ENCODE results near the gene FGFR1OP2.
A peak's percentile ranks its signal among the peaks of the same experiment; 100 is the strongest.

Gene FGFR1OP2

GRCh38 chr12:26938701-26939062 lies 412 bp downstream of the FGFR1OP2 start (continued):
- no peak for TF ChIP-seq CTCF (tag by site-specific recombination; IDR thresholded peaks at IDR 0.05)
- no peak for TF ChIP-seq ZNF776 (tag by site-specific recombination; IDR thresholded peaks at IDR 0.05; ENCODE audit: borderline replicate concordance)
- no peak for TF ChIP-seq ZNF354C (tag by site-specific recombination; IDR thresholded peaks at IDR 0.05; ENCODE audit: borderline replicate concordance, low read depth)
- TF ChIP-seq ZFP41 (tag by site-specific recombination; IDR thresholded peaks at IDR 0.05; ENCODE audit: borderline replicate concordance), result no peak
- no peak for TF ChIP-seq FEZF1 (tag by site-specific recombination; IDR thresholded peaks at IDR 0.05)
- TF ChIP-seq ZNF18 (tag by site-specific recombination; IDR thresholded peaks at IDR 0.05), result no peak
- 0 out of 2 replicates have a peak, but pooled peaks have one; percentile 73 for TF ChIP-seq ZNF600 (tag by site-specific recombination; IDR thresholded peaks at IDR 0.05)
- TF ChIP-seq OSR2 (tag by site-specific recombination; IDR thresholded peaks at IDR 0.05), result no peak
- no peak for TF ChIP-seq ZNF239 (tag by site-specific recombination; IDR thresholded peaks at IDR 0.05)
- TF ChIP-seq ZNF433 (tag by site-specific recombination; IDR thresholded peaks at IDR 0.05; ENCODE audit: low read depth), result no peak
- TF ChIP-seq REST (tag by site-specific recombination; IDR thresholded peaks at IDR 0.05), result no peak; the same call in 1 of the 2 replicates
- no peak for TF ChIP-seq ATF2 (tag by site-specific recombination; IDR thresholded peaks at IDR 0.05; ENCODE audit: low read depth)
- TF ChIP-seq ZNF341 (tag by site-specific recombination; IDR thresholded peaks at IDR 0.05; ENCODE audit: low read depth), result no peak
- no peak for TF ChIP-seq ZNF585B (tag by site-specific recombination; IDR thresholded peaks at IDR 0.05)
- no peak for TF ChIP-seq ZNF121 (tag by site-specific recombination; IDR thresholded peaks at IDR 0.05)
- no peak for TF ChIP-seq MZF1 (tag by site-specific recombination; IDR thresholded peaks at IDR 0.05; ENCODE audit: borderline replicate concordance)
- TF ChIP-seq MEIS1 (CRISPR knock-in tag; IDR thresholded peaks at IDR 0.05; ENCODE audit: borderline replicate concordance), result no peak
- no peak for TF ChIP-seq ZNF48 (tag by site-specific recombination; IDR thresholded peaks at IDR 0.05)
- no peak for TF ChIP-seq AEBP2 (tag by site-specific recombination; IDR thresholded peaks at IDR 0.05; ENCODE audit: borderline replicate concordance)
- TF ChIP-seq ZNF140 (tag by site-specific recombination; IDR thresholded peaks at IDR 0.05), result no peak
- TF ChIP-seq ZSCAN30 (tag by site-specific recombination; IDR thresholded peaks at IDR 0.05), result 0 out of 2 replicates have a peak, but pooled peaks have one; percentile 41
- peak; percentile 23; the same call in 1 of the 2 replicates for TF ChIP-seq ZFP69B (tag by site-specific recombination; IDR thresholded peaks at IDR 0.05)
- no peak for TF ChIP-seq ZNF544 (tag by site-specific recombination; IDR thresholded peaks at IDR 0.05)
- no peak for TF ChIP-seq ZNF701 (tag by site-specific recombination; IDR thresholded peaks at IDR 0.05)
- no peak for TF ChIP-seq ZNF830 (tag by site-specific recombination; IDR thresholded peaks at IDR 0.05; ENCODE audit: low read depth)
- 0 out of 2 replicates have a peak, but pooled peaks have one; percentile 32 for TF ChIP-seq ZBTB20 (tag by site-specific recombination; IDR thresholded peaks at IDR 0.05)
